Activated T-cell treated with anti-CD3 and anti-CD28 coated beads for 48 hours (primary cell): ENCODE measurements around the gene PLD3.
A peak's percentile ranks its signal among the peaks of the same experiment; 100 is the strongest.

Experiments used
- DNase-seq: peaks from one replicate; pipeline ENCODE4 v3.0.0-alpha.2; 2020; ENCODE audit warnings: low read depth

PLD3 gene

DNA sequence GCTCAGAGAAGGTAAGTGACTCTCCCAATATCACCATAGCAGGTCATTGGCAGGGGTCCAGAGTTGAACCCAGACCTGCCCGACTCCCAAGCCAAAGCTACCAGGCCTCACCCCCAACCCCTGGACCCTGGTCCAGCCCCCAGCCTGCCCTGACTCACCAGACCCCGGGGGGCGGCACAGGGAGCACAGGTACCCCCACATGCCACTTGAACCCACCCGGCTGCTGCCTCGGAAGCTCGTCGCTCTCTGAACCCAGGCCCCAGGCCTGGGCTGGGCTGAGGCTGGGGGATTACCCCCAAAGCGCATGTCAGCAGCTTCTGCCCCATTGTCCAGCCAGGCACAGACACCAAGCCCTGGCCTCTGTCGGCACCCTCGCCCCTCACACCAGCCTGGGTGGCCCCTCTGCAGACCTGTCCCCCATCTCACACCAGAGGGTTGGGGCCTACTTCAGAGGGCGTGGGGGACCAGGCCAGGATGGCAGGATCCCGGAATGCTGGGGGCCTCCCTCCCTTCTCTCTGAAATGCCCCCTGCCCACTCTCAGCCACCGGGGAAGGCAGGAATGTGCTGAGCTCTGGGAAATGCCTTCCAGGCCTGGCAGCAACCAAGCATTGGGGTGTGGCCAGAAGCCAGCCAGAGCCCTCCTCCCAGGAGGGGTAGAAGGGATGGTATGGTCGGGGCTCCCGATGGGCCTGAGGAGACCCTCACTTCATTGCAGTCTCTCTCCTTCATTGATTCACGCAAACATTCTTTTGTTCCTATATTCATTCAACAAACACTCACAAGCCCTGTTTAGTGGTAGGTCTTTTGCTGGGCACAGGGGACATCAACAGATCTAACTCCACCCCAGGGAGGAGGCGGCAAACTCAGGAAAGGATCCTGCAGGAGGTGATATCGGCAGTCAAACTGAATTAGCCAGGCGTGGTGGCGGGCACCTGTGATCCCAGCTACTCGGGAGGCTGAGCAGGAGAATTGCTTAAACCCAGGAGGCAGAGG lies 66.3 kb downstream of the PLD3 start:
- DNase-seq = no peak

GRCh38 chr19:40415768-40416167 lies 67.3 kb downstream of the PLD3 start:
- DNase-seq = no peak

DNA sequence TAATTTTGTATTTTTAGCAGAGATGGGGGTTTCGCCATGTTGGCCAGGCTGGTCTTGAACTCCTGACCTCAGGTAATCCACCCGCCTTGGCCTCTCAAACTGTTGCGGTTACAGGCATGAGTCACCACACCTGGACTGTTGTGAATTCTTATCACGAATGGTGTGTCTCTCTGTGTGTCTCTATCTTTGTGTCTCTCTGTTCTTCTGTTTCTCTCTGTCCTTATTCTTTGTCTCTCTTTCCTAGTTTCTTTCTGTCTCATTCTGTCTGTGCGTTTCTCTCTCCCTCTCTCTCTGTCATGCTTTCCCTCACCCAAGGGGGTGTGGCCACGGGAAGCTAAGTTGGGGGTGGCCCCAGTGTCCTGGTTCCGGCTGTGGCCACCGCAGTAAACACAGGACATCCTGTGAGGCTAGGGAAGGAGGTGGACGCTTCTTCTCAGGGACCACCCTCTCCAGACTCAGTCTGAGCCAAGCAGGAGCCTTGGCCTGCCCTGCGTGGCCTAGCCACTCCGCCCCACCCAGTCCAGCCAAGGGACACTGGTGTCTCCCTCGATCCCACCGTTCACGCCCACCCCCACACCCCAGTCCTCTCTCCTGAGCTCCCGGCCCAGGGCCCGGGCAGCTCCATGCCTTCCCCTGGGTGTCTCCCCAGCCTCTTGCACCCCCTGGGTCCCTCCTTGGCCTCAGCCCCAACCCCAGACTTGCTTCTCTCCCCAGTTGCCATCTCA lies 68.6 kb downstream of the PLD3 start:
- no peak for DNase-seq

DNA sequence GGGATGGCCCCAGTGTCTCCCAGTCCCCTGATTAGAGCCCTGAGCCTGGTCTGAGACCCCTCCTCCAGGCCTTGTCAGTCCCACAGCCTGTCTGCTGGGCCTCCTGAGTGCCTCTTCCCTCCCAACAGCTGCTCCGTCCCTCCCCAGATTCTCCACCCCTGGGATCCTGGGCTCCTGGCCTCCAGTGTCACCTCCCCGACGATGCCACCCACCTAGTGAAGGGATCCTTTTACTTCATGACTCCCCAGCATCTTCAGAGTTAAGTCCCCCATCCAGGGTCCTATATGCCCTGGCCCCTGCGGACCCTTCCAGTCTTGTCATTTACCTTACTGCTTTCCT lies 69.1 kb downstream of the PLD3 start:
- no peak for DNase-seq

DNA sequence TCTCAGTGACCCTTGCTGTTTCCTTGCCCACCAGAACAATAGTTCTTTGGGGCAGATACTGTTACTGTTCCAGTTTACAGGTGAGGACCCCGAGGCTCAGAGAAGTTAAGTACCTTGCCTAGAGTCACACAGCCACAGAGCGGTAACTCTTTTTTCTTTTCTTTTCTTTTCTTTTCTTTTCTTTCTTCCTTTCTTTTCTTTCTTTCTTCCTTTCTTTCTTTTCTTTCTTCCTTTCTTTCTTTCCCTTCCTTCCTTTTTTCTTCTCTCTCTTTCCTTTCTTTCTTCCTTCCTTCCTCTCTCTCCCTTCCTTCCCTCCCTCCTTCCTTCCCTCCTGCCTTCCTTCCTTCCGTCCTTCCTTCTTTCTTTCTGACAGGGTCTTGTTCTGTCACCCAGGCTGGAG lies 69.5 kb downstream of the PLD3 start:
- no peak for DNase-seq

- DNase-seq = no peak
These were observed 70.6 kb downstream of the PLD3 start for GRCh38 chr19:40419066-40419612.

GRCh38 chr19:40419780-40420179 lies 71.3 kb downstream of the PLD3 start:
- no peak for DNase-seq

GRCh38 chr19:40420451-40420765 lies 71.9 kb downstream of the PLD3 start:
- DNase-seq = no peak

GRCh38 chr19:40420766-40421765 lies 72.6 kb downstream of the PLD3 start:
- DNase-seq = peak; percentile 70

GRCh38 chr19:40421993-40422747 lies 73.7 kb downstream of the PLD3 start:
- DNase-seq = no peak

DNA sequence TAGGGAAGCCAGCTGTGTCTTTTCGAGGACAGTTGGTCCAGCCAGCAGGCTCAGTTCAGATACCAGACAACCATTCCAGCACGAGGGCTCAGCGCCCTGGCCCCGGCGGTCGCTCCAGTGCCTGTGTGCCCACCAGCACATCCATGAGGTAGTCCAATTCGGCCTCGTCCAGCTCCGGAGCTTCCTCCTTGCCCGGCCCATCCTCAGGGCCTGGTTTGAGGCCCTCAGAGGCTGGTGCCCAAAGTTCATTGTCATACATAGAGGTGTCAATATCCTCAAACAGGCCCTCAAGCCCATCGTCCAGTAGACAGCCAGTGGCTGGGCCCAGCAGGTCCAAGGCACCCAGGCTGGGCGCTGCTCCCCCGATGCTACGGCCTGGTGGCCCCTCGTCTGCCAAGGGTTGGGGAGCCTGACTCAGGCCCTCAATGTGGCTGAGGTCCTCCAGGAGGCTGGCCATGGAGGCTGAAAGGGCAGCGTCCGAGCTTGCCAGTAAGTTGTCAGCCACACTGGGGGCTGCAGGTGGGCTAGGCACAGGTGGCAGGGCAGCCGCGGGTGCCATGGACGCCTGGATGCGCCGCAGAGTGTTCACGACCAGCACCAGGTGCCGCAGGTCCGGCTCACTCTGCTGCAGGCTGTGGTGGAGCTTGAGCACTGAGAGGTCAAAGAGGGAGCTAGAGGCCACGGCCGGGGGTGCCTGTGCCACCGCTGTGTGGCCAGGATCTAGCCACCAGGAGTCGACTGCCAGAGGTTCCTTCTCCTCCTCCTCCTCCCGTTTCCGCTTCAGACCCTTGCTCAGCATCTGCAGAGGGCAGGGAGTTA lies 74.5 kb downstream of the PLD3 start:
- no peak for DNase-seq

DNA sequence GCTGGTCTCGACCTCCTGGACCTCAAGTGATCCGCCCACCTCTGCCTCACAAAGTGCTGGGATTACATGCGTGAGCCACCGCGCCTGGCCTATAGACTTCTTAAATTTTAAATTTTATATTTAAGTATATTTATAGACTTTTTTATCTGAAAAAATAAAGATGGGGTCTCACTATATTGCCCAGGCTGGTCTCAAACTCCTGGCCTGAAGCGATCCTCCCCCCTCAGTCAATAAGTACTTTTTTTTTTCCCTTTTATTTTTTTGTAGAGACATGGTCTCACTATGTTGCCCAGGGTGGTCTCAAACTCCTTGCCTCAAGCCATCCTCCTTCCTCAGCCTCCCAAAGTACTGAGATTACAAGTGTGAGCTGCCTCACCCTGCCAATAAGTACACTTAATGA lies 75.4 kb downstream of the PLD3 start:
- no peak for DNase-seq

DNA sequence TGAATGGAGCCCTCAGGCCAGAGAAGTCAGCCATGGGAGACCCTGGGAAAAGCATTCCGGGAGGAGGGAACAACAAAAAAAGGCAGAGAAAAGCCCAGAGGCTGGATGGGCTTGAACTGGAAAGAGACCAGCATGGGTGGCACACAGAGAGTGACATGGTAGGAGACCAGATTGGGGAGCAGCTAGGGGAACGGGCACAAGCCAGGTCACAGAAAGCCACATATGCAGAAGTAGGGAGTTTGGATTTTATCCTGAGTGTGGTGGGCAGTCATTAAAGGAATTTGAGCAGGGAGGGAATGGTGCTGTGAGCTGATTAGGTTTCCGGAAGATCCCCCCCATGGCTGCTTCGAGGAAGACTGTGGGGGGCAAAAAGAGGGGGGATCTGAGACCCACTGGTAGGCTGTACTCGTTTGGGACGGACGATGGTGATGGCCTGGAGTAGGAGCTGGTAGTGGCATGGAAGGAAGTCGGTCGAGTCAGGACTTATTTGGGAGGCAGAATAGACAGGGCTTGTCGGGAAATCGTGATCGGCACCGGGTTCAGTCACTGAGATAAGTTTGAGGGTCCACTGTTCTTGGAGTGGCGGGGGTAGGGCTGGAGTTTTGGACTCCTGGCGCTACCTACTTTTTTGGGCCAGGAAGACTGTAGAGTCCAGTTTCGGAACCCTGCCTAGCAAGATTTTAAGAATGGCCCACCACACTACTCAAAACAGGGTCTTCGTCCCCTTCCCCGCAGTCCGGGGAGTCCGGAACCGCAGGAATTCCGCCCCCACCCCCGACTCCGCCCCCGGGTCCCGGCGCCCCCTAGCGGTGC lies 76.3 kb downstream of the PLD3 start:
- no peak for DNase-seq

DNA sequence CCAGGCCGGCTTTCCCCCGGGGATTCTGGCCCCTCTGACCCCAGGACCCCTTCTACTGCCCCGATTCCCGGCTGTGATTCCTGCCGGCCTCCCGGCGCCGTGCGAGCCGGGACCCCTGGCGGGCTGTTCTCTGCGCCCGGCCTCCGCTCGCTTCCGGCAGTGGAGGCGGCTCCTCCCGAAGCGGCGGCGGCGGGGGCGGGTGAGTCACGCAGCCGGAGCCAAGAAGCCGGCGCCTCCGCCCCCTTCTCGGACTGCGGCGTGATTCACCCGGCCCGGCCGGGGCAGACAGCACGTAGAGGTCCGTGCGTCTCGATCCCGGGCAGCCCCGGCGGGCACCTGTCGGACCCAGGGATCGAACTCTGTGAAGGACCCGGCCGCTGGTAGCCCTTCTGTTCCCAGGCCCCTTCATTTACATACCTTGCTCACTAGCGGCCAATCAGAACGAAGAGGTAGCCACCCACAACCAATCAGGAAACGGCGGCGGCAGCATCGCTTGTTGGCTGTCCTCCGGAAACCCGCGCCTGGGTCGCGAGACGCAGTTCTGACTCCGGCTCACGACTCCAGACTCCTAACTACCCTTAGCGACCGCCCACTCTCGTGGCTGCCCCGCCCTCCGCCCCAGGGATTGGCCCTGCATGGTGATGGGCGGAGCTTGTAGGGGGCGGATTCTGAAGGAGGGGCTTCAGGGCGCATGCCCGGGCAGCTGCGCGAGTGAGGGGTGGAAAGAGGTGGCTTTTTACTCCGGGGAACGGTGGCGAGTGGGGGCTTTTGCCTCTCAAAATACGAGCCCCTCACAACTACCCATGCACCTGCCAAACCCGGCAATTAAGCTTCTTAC lies 77.2 kb downstream of the PLD3 start, which contains the start of gene SERTAD1:
Gene SERTAD1 (minus strand): TSS at position 543 of the 838 bp plus-strand sequence. CDS start 2,446 bp downstream, outside the sequence.
- DNase-seq = peak; percentile 100
